ENCODE results near the gene TTLL10. TPM values are rescaled to one million over a fixed set of nuclear protein-coding genes. Genes with fewer than 3 reads are reported as not detected.

TTLL10 gene
- total and polyA plus RNA-seq, 8 donors = 0.13 to 6.4 (median 0.46) TPM; not detected in 5

GRCh38 chr1:1206376-1206965 is 32.8 kb downstream of the TTLL10 start, which contains the start of gene TNFRSF18:
Gene TNFRSF18, minus strand, starts transcription at chr1:1206592. Its CDS starts 21 bp downstream, at chr1:1206571.
- TF ChIP-seq POLR2A (IDR thresholded peaks at IDR 0.05) (no peak), EP300 (IDR thresholded peaks at IDR 0.05) (no peak), CTCF (IDR thresholded peaks at IDR 0.05) (no peak), POLR2AphosphoS5 (IDR thresholded peaks at IDR 0.05) (no peak)
- Histone ChIP-seq H3K4me3 (peak within 1 kb of the TSS; percentile 26 to 48 (median 33)), H3K27me3 (peaks cover 6 to 72% (median 49%) of the 10 kb centered on the region in 3 donors), H3K4me1 (peaks cover 19 to 40% (median 36%) of the 10 kb centered on the region in 4 donors), H3K27ac (peak within 1 kb of the TSS in 1 of 5 donors; percentile 38), H3K9me3 (no peaks in the 10 kb centered on the region), H3K36me3 (no peaks in the 10 kb centered on the region)
- intact Hi-C loops (cut with DNase I; ENCODE audit: low total_unique reads) = no loop called here
- DNase-seq = peak; percentile 60 to 64
- WGBS, 5 donors = 1 to 4% (median 3%) methylated on average over 16 to 49 of the region's 49 CpGs

GRCh38 chr1:1206966-1207531 is 33.4 kb downstream of the TTLL10 start:
- no peak overlapping the region for H3K27ac ChIP-seq

GRCh38 chr1:1207571-1207892 is 33.9 kb downstream of the TTLL10 start:
- peak overlapping the region in 1 of 5 donors; percentile 68 for H3K27ac ChIP-seq

More at GRCh38 chr1:1206966-1207531, 33.4 kb downstream of the TTLL10 start:
- H3K4me3 ChIP-seq = no peak overlapping the region
- TF ChIP-seq POLR2A (IDR thresholded peaks at IDR 0.05) (no peak), EP300 (IDR thresholded peaks at IDR 0.05) (no peak), CTCF (IDR thresholded peaks at IDR 0.05) (no peak), POLR2AphosphoS5 (IDR thresholded peaks at IDR 0.05) (no peak)
- 36 to 56% (median 48%) methylated on average over 5 to 19 of the region's 19 CpGs for WGBS, 5 donors
- H3K9me3 ChIP-seq = no peaks in the 10 kb centered on the region
- DNase-seq = no peak
- H3K36me3 ChIP-seq = no peaks in the 10 kb centered on the region
- H3K27me3 ChIP-seq = peaks cover 6 to 70% (median 48%) of the 10 kb centered on the region in 3 donors
- H3K4me1 ChIP-seq = peaks cover 18 to 39% (median 35%) of the 10 kb centered on the region in 4 donors
- intact Hi-C loops (cut with DNase I; ENCODE audit: low total_unique reads) = no loop called here

More at GRCh38 chr1:1207571-1207892, 33.9 kb downstream of the TTLL10 start:
- TF ChIP-seq POLR2AphosphoS5 (IDR thresholded peaks at IDR 0.05) = no peak
- TF ChIP-seq POLR2A (IDR thresholded peaks at IDR 0.05) = no peak
- no peak for TF ChIP-seq CTCF (IDR thresholded peaks at IDR 0.05)
- peaks cover 6 to 66% (median 48%) of the 10 kb centered on the region in 3 donors for H3K27me3 ChIP-seq
- H3K36me3 ChIP-seq = no peaks in the 10 kb centered on the region
- H3K4me1 ChIP-seq = peaks cover 18 to 39% (median 36%) of the 10 kb centered on the region in 4 donors
- intact Hi-C loops (cut with DNase I; ENCODE audit: low total_unique reads) = no loop called here
- no peaks in the 10 kb centered on the region for H3K9me3 ChIP-seq
- no peak for DNase-seq
- 60 to 97% (median 70%) methylated on average over 6 to 11 of the region's 11 CpGs for WGBS, 5 donors
- no peak overlapping the region for H3K4me3 ChIP-seq

Data from stomach (tissue), 9 donors.